K562 (cell line): ENCODE data around the gene ITPR1. TPM values are rescaled to one million over a fixed set of nuclear protein-coding genes. Genes with fewer than 3 reads are reported as not detected.
A peak's percentile ranks its signal among the peaks of the same experiment; 100 is the strongest.

Experiments
- ATAC-seq: fragments of 200-7000 bp; cut with Tn5 transposase; 3 replicates; pipeline ENCODE4 v1.9.1; 2020; ENCODE audit warnings: moderate library complexity
- BruUV-seq: library from RNA; stranded (reverse); fragments of 400-500 nt; replicated peaks from 2 replicates; lab custom pipeline; 2021; lab: Mats Ljungman, UMichigan
- CTCF ChIA-PET: fragments of 300-600 bp; formaldehyde crosslinking; extraction: SDS; loops from one replicate; lab custom pipeline; 2021; ENCODE audit warnings: low intra/inter-chr PET ratio; lab: Yijun Ruan, JAX
- POLR2A ChIA-PET: fragments of 300-600, 350-650 bp; sonication (Branson Sonifier 250); formaldehyde crosslinking; extraction: SDS; loops from one replicate; lab custom pipeline; 2021; ENCODE audit warnings: antibody characterized with exemption, inconsistent platforms; lab: Yijun Ruan, JAX
- DNase-seq, 4 experiments: peaks; one replicate each; pipeline versions ENCODE4 v3.0.0 to v3.0.0-alpha.2; 2011 to 2018; ENCODE audit warnings: low spot score in 3 of 4, mixed read lengths in 3 of 4; ENCODE audit errors: extremely low read depth in 1 of 4
- FAIRE-seq: peaks from 2 replicates; lab custom pipeline; 2011; peaks lifted over from hg19 to GRCh38; lab: Jason Lieb, UNC
- H2AFZ ChIP-seq: 2 replicates; pipeline ENCODE4 v1.6.0; 2011; ENCODE audit warnings: low read depth, low read length, control low read depth, inconsistent platforms
- H3K27ac ChIP-seq: fragments of 200-600 bp; 3 replicates; pipeline ENCODE4 v1.8.0; 2011; ENCODE audit warnings: low read depth, mild to moderate bottlenecking, control low read depth, inconsistent platforms, low read length, moderate library complexity, mixed read lengths; ENCODE audit errors: extremely low read depth
- H3K27me3 ChIP-seq, 2 experiments: fragments of 300-600 bp in 1 of 2; 2 replicates in 1 of 2; 3 replicates in 1 of 2; pipeline versions ENCODE4 v1.6.0 to v1.8.0; 2011; ENCODE audit warnings: inconsistent platforms in 2 of 2, low read length in 2 of 2, mild to moderate bottlenecking in 1 of 2, mixed read lengths in 1 of 2, moderate library complexity in 1 of 2; ENCODE audit not compliant: control insufficient read depth in 2 of 2, insufficient read depth in 2 of 2
- H3K36me3 ChIP-seq: fragments of 300-600 bp; 3 replicates; pipeline ENCODE4 v1.8.0; 2011; ENCODE audit warnings: mild to moderate bottlenecking, low read length, inconsistent platforms; ENCODE audit not compliant: control insufficient read depth, insufficient read depth
- H3K4me1 ChIP-seq, 2 experiments: fragments of 200-600 bp in 1 of 2; replicated peaks in 1 of 2; 2 replicates in 1 of 2; 3 replicates in 1 of 2; pipeline versions ENCODE4 v1.5.1 to v1.8.0; 2011; ENCODE audit warnings: inconsistent platforms in 2 of 2, low read length in 2 of 2, mild to moderate bottlenecking in 1 of 2, mixed read lengths in 1 of 2, moderate library complexity in 1 of 2; ENCODE audit not compliant: control insufficient read depth in 2 of 2, insufficient read depth in 2 of 2
- H3K4me2 ChIP-seq: 2 replicates; pipeline ENCODE4 v1.6.1; 2011; ENCODE audit warnings: low read length, control low read depth, inconsistent platforms, mixed read lengths; ENCODE audit not compliant: insufficient read depth
- H3K4me3 ChIP-seq: fragments of 200-600 bp; sonication (generic), shearing (Covaris generic); 2 replicates; pipeline ENCODE4 v1.5.1; 2016; ENCODE audit warnings: control low read depth, inconsistent platforms
- H3K79me2 ChIP-seq: fragments of 200-600 bp; 3 replicates; pipeline ENCODE4 v1.8.0; 2011; ENCODE audit warnings: low read length, inconsistent platforms; ENCODE audit not compliant: control insufficient read depth, insufficient read depth
- H3K9ac ChIP-seq, 2 experiments: 2 replicates each; pipeline versions ENCODE4 v1.6.0 to v1.6.1; 2011; ENCODE audit warnings: low read depth in 2 of 2, low read length in 2 of 2, control low read depth in 1 of 2, inconsistent platforms in 1 of 2, mild to moderate bottlenecking in 1 of 2, mixed read lengths in 1 of 2; ENCODE audit not compliant: insufficient read depth in 1 of 2
- H3K9me1 ChIP-seq: one replicate; pipeline ENCODE4 v1.6.0; 2011; ENCODE audit warnings: inconsistent platforms, mild to moderate bottlenecking, low read length, moderate library complexity; ENCODE audit not compliant: control insufficient read depth, insufficient read depth
- H3K9me3 ChIP-seq: replicated peaks from 2 replicates; pipeline ENCODE4 v1.5.1; 2011; ENCODE audit warnings: low read depth, low read length, inconsistent platforms; ENCODE audit not compliant: control insufficient read depth, insufficient read depth
- H4K20me1 ChIP-seq: replicated peaks from 2 replicates; pipeline ENCODE4 v1.6.1; 2011; ENCODE audit warnings: low read length, inconsistent platforms, mixed read lengths; ENCODE audit not compliant: control insufficient read depth, insufficient read depth
- BCL6 ChIP-seq: fragments of 250-450 bp; sonication (Bioruptor Pico); IDR thresholded peaks from 2 replicates; pipeline ENCODE4 v1.4.0; 2020
- EZH2 ChIP-seq: IDR thresholded peaks from 2 replicates; pipeline ENCODE4 v1.6.1; 2012; ENCODE audit warnings: low read depth, mild to moderate bottlenecking, inconsistent platforms, low read length, borderline replicate concordance
- FIP1L1 ChIP-seq: fragments of 200-400 bp; formaldehyde crosslinking; IDR thresholded peaks from 2 replicates; pipeline ENCODE4 v1.6.1; 2018; ENCODE audit warnings: mild to moderate bottlenecking, low read depth, low read length; ENCODE audit not compliant: poor library complexity, severe bottlenecking
- GATAD2B ChIP-seq: fragments of 450-650 bp; IDR thresholded peaks from 2 replicates; pipeline ENCODE4 v1.6.1; 2017; ENCODE audit warnings: mild to moderate bottlenecking, borderline replicate concordance
- HMG20A ChIP-seq: fragments of 450-650 bp; formaldehyde crosslinking; conservative IDR thresholded peaks from 2 replicates; pipeline ENCODE4 v1.4.0; 2020; ENCODE audit warnings: mild to moderate bottlenecking, mixed read lengths
- HNRNPH1 ChIP-seq: fragments of 200-400 bp; formaldehyde crosslinking; optimal IDR thresholded peaks from 2 replicates; pipeline ENCODE3; 2017; ENCODE audit warnings: low read depth, mild to moderate bottlenecking, low read length, moderate library complexity
- MCM2 ChIP-seq: fragments of 450-650 bp; IDR thresholded peaks from 2 replicates; pipeline ENCODE4 v1.6.1; 2017; ENCODE audit warnings: low read depth, mild to moderate bottlenecking
- MTF1 ChIP-seq: fragments of 250-450 bp; sonication (Bioruptor Pico); IDR thresholded peaks from 2 replicates; pipeline ENCODE4 v1.9.0; 2021; ENCODE audit warnings: moderate library complexity, mild to moderate bottlenecking, inconsistent platforms, borderline replicate concordance
- NFIX ChIP-seq: fragments of 250-450 bp; sonication (Bioruptor Pico); IDR thresholded peaks from 2 replicates; pipeline ENCODE4 v1.4.0; 2020; ENCODE audit warnings: low read depth, mild to moderate bottlenecking, moderate library complexity
- PHF8 ChIP-seq: fragments of 200-600 bp; sonication (generic); IDR thresholded peaks from 2 replicates; pipeline ENCODE4 v1.6.1; 2012; ENCODE audit warnings: mixed run types, mild to moderate bottlenecking, inconsistent platforms, low read length, moderate library complexity, borderline replicate concordance
- RERE ChIP-seq: sonication (generic); formaldehyde crosslinking; IDR thresholded peaks from 2 replicates; pipeline ENCODE4 v1.8.0; 2023; ENCODE audit warnings: missing genetic modification reagents, mild to moderate bottlenecking, borderline replicate concordance
- U2AF1 ChIP-seq: fragments of 200-400 bp; formaldehyde crosslinking; optimal IDR thresholded peaks from 2 replicates; pipeline ENCODE3; 2017; ENCODE audit warnings: mild to moderate bottlenecking, low read depth, low read length, moderate library complexity
- ZNF384 ChIP-seq: IDR thresholded peaks from 2 replicates; pipeline ENCODE4 v1.6.1; 2012; ENCODE audit warnings: low read depth, low read length, improper control_type of control experiment
- ZNF780A ChIP-seq: fragments of 250-450 bp; sonication (Bioruptor Pico); IDR thresholded peaks from 2 replicates; pipeline ENCODE4 v1.5.0; 2021; ENCODE audit warnings: mild to moderate bottlenecking
- WGBS: fragments of 100-300 bp; shearing (Covaris generic); methylation state at CpG from one replicate; pipeline ENCODE4 v1.1.6; 2016; ENCODE audit warnings: low coverage, mixed read lengths; ENCODE audit not compliant: insufficient coverage; ENCODE audit errors: missing lambda C conversion rate; 5-methylcytosine and 5-hydroxymethylcytosine counted together
- in situ Hi-C: fragments of 300-500 bp; cut with MboI; formaldehyde crosslinking; loops from 4 replicates; pipeline ENCODE4 v1.15.0; 2018; ENCODE audit warnings: inconsistent platforms, mixed read lengths
- intact Hi-C: fragments of 100-400 bp; cut with micrococcal nuclease; formaldehyde crosslinking; loops from 2 replicates; pipeline ENCODE4 v1.14.2; 2022
- polyA plus RNA-seq, 8 experiments: library from polyadenylated mRNA; depleted of rRNA in 4 of 8; stranded (reverse) in 5 of 8; unstranded in 3 of 8; fragments of >200 nt; fragmentation: Nextera tagmentation in 2 of 8; fragmentation: Illumina TruSeq in 1 of 8; extraction: Ambion mirVana in 2 of 8; extraction: Trizol in 1 of 8; gene quantifications; 2 replicates each; pipeline versions ENCODE4 v1.2.1 to v1.2.3, GENCODE V29; 2011 to 2014; ENCODE audit warnings: inconsistent platforms in 1 of 8, missing spikeins in 1 of 8
- total RNA-seq, 7 experiments: library from RNA; depleted of rRNA in 6 of 7; stranded (reverse); fragments of >200 nt in 6 of 7; fragmentation: Illumina TruSeq in 2 of 7; extraction: Trizol in 2 of 7; gene quantifications; 2 replicates each; pipeline versions ENCODE4 v1.2.1 to v1.2.3, GENCODE V29; 2011 to 2021; ENCODE audit warnings: low replicate concordance in 1 of 7
- TF ChIP-seq, protein P1 (sequence below): sonication (generic); IDR thresholded peaks from 2 replicates; pipeline ENCODE4 v1.6.1; 2016

ITPR1 gene
- total and polyA plus RNA-seq, 9 of the 15 experiments (the other 6 are each of a cell fraction or from before 2014, with no cell fraction given): 22.4 to 40.0 (median 27.4) TPM

- BruUV-seq: no TSS peak
- FAIRE-seq: no peak
- H3K27me3 ChIP-seq: no peaks in the 10 kb centered on the region
- 0 out of 2 replicates have a peak overlapping the region, but pooled peaks have one; percentile 13 for H2AFZ ChIP-seq
- no peak for ATAC-seq
- CTCF ChIA-PET: no interaction called here
- H4K20me1 ChIP-seq: no peaks in the 10 kb centered on the region; the same call in 1 of the 2 replicates
- peaks cover 11% of the 10 kb centered on the region; the same call in 1 of the 3 replicates for H3K79me2 ChIP-seq
- 50% methylated on average over 14 of the region's 14 CpGs for WGBS
- no peak for DNase-seq
- H3K36me3 ChIP-seq: peaks cover 8% of the 10 kb centered on the region; the same call in 2 of the 3 replicates
- intact Hi-C loops: no loop called here
- H3K9ac ChIP-seq: no peak overlapping the region
- POLR2A ChIA-PET: interaction anchor here (0.9 to 10.9 kb wide), 7 partner anchors 10 to 79 kb away, joined by 3 to 220 read pairs (median 5); partner anchors contain the start of gene ITPR1
- peaks cover 15 to 55% of the 10 kb centered on the region in 2 experiments for H3K4me1 ChIP-seq
- H3K9me3 ChIP-seq: no peaks in the 10 kb centered on the region
- H3K27ac ChIP-seq: no peak overlapping the region
- no peaks in the 10 kb centered on the region for H3K9me1 ChIP-seq
- no peak overlapping the region; the same call in 1 of the 2 replicates for H3K4me2 ChIP-seq
- in situ Hi-C loops: no loop called here
- no peak overlapping the region for H3K4me3 ChIP-seq
- TF ChIP-seq FIP1L1 (no peak), GATAD2B (no peak), ZNF384 (no peak), NFIX (CRISPR knock-in tag) (peak; percentile 39; the same call in 1 of the 2 replicates), U2AF1 (no peak), MCM2 (no peak), MTF1 (CRISPR knock-in tag) (no peak), HMG20A (CRISPR knock-in tag) (no peak), HNRNPH1 (no peak), PHF8 (no peak), ZNF780A (CRISPR knock-in tag) (no peak), EZH2 (no peak), BCL6 (CRISPR knock-in tag) (no peak), RERE (CRISPR knock-in tag) (no peak)
- TF ChIP-seq, protein P1, sequence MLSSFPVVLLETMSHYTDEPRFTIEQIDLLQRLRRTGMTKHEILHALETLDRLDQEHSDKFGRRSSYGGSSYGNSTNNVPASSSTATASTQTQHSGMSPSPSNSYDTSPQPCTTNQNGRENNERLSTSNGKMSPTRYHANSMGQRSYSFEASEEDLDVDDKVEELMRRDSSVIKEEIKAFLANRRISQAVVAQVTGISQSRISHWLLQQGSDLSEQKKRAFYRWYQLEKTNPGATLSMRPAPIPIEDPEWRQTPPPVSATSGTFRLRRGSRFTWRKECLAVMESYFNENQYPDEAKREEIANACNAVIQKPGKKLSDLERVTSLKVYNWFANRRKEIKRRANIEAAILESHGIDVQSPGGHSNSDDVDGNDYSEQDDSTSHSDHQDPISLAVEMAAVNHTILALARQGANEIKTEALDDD: no peak
These were observed 11.5 kb downstream of the ITPR1 start for GRCh38 chr3:4504340-4505261.
